Measurements from ENCODE around the gene ANKRD63.
A peak's percentile ranks its signal among the peaks of the same experiment; 100 is the strongest.

The ANKRD63 gene

DNA sequence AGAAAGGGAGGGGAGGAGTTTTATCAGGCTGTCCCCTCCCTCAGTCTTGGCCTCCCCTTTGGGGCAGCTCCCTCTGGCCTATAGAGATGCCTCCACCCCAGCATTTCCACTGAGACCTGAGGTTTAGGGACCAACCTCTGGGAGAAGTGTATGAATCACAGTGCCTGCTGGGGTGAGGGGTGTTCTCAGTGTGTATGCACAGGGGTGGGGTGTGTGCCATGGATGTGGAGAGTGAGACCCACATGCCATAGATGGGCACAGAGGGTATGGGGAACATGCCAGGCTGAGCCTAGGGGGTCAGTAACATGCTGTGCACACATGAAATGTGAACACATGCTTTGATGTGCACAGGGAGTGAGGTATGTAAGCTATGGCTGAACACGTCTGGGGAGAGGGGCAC, 12.4 kb upstream of the ANKRD63 start:
- DNase-seq, result no peak

DNA sequence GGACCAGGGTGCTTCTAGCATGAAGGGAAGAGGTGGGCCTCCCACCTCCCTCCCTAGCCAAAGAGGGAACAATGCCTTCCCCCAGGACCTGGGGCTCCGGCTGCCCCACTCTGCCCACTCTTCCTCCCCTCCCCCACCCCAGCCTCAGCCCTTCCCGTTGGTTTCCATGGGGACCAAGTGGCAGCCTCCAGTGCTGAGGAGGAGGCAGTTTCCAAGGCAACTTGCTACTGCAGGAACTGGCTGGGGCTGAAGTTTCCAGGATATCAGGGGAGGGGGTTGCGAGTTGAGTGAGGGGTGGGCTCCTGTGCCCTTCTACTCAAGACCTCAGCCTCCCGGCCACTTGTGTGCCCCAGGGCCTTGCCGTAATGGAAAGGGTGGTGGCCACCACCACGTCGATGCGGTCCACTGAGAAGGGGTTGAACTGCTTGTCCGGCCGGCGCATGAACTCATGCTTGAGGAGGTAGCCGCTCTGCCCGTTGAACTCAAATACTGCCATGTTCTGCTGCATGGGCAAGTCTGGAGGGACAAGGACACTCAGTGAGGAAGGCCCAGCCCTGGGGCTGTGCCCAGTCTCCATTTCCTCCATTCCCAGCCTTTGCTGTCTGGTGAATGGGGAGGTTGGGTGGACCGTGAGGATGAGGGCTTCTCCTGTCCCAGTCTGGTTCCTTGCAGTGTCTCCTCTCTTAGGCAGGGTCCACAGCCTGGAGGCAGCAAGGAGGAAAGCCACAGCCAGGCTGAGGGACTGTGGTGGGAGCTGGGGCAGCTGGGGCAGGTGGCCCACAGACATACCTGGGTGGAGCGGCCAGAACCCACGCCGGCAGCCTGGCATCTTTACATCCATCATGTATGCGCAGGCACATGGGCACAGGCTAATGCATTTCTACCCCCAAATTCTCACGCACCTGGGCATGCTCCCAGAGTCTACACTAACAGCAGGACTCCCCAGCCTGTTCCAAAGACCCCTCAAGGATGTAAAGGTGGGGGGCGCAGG, 11.3 kb upstream of the ANKRD63 start:
- DNase-seq, result no peak

DNA sequence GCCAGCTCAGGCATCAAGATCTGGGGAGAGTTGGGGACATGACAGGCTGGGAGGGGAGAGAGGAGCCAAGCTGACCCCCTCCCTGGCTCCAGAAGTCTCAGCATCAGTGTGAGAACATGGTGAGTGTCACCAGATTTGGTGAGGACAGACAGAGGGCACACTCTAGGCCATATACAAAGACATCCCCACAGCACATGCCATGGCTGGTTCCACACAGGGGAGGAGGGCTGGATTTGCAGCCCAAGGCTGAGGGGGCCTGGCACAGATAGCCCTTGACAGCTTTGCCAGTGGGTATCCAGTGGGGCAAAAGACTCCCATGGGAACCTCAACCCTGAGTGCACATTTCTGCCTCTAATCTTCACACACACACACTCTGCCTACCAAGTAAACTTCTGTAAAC, 10.1 kb upstream of the ANKRD63 start:
- no peak for DNase-seq

GRCh38 chr15:40292246-40292645, 9.4 kb upstream of the ANKRD63 start:
- DNase-seq, result no peak

DNA sequence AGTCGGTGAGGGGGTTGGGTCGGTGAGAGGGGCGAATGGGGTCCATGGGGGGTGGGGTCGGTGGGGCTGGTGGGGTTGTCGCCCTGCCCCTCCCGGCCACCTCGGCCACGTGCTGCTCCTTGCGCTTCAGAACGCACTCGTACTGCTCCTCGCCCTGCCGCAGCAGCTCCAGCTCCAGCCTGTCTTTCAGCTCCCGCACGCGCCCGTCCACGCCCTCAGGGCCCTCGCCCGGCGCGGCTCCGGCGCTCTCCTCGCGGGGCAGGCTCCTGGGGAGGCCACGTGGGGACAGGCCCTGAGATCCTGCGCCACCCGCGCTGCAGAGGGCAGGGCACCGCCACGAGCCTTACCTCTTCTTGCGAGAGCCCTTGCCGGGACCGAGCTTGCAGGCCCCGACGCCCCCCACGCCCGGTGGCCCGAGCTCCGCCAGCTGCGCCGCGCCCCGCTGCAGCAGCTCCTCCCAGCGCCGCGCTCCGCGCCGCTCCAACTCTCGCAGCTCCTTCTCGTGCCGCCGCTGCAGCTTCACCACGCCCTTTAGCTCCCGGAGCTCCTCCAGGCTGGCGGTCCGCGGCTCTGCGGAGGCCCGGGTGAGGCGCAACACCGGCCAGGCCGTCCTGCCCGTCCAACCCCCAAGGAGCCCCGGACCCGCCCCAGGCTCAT, 8.2 kb upstream of the ANKRD63 start:
- no peak for DNase-seq

DNA sequence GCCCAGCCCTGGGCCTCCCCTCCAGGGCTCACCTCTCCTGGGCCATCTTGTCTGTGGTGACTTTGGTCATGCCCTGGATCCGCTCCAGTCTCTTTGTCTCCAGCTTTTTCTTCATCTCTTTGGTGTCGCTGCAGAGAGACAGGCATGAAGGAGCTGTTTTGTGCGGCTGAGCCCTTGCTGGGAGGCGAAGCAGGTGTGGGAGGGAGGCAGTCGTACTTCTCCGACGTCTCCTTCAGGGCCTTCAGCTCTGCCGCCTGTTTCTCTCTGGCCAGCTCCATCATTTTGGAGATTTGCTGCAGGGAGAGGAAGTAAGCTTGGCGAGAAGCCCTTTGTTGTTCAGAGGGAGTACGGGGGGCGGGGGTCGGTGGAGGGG, 7.7 kb upstream of the ANKRD63 start:
- DNase-seq, result no peak

- DNase-seq, result no peak
Observed at GRCh38 chr15:40289140-40289775, 6.4 kb upstream of the ANKRD63 start.

GRCh38 chr15:40287968-40288367, 5.1 kb upstream of the ANKRD63 start:
- no peak for DNase-seq

GRCh38 chr15:40287505-40287904, 4.6 kb upstream of the ANKRD63 start:
- no peak for DNase-seq

- DNase-seq, result no peak
Observed at GRCh38 chr15:40286794-40287193, 3.9 kb upstream of the ANKRD63 start.

DNA sequence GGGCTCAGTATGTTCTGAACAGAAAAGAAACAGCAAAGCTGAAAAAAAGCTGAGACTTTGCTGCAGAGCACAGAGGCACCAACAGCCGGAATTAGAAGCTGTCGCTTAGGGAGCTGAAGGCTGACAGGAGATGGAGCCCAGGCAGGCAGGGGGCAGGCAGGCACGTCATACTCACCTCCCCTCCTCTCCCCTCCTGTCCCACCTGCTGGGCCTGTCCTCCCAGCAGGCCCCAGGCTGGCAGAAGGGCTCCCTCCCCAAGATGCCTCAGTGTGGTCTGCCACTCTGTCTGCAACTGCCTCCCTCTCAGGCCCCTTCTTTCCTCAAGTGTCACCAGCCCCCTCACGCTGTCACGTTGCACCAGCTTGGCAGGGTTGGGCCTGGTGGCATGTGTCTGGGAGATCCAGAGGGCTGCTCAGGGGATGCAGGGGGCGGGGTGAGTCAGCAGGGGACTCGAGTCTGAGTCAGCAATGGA, 3.2 kb upstream of the ANKRD63 start:
- no peak for DNase-seq

- DNase-seq, result no peak
Observed at GRCh38 chr15:40285554-40286011, 2.7 kb upstream of the ANKRD63 start.

DNA sequence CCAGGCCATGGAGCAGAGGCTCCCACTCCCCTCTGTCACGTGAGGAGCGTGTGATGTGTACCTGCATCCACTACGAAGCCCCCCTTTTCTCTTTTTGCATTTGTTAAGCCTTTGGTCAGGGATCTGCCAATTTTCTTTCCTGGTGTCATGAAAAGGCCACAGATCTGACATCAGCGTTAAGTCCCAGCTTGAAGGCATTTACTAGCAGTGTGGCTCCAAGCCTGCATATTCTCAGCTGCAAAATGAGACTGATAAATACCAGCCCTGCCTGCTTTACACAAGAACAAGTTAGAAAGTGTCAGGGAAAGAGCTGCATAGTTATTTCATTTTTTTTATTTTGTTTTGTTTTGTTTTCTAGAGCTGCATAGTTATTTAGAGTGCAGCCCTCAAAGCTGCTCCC, 2.3 kb upstream of the ANKRD63 start:
- DNase-seq, result no peak

GRCh38 chr15:40283615-40284300, 894 bp upstream of the ANKRD63 start:
- DNase-seq, result no peak

- DNase-seq, result peak; percentile 66
Observed at GRCh38 chr15:40282147-40282868, 556 bp downstream of the ANKRD63 start.

DNA sequence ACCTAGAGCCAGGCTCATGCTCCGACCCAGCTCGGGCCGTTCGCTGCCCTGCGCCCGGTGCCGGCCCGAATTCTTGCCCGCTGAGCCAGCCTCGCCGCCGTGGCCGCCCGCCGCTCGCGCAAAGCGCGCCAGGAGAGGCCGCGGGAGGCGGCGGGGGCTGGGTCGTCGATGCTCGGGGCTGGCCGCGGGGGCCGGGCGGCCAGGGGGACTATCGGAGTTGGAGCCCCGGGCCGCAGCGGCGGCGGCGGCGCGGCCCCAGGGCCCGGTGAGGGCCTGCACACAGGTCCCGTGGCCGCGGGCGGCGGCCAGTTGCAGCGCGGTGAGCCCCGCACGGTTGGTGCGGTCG, 1.1 kb downstream of the ANKRD63 start:
- no peak for DNase-seq

DNA sequence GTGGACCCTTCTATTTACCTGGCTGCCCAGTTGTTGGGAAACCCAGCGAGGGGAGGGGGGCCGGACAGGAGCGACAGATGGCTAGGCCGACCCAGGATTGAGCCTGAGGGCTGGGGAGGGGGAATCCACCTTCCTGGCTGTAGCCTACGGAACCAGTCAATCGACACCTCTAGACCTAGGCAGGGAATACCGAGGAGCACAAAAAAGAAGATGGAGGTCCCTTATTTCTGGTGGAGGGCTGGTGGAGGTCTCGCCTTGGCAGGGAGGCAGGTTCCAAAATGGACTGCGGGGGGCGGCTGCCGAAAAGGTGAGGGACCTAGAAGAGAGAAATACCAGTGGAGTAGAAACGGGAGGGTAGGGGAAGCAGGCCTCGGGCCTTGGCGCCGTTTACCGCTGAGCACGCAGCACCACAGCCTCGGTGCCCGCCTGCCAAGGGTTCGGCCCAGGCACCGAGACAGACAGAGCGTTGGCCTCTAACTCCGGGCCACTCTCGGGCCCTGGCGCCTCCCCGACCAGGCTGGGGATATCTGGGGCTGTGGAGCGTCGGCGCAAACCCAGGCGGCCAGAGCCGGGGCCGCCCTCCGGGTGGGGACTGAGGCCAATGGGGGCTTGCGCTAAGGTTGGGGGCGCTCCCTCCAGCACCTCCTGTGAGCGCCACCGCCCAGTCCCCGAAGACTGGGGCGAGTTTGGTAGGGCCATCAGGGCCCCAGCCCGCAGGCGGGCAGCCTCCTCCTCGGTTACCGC, 1.6 kb downstream of the ANKRD63 start:
- no peak for DNase-seq

GRCh38 chr15:40280260-40281056, 2.4 kb downstream of the ANKRD63 start:
- DNase-seq, result no peak

- DNase-seq, result peak; percentile 89
Observed at GRCh38 chr15:40279437-40280141, 3.3 kb downstream of the ANKRD63 start.

DNA sequence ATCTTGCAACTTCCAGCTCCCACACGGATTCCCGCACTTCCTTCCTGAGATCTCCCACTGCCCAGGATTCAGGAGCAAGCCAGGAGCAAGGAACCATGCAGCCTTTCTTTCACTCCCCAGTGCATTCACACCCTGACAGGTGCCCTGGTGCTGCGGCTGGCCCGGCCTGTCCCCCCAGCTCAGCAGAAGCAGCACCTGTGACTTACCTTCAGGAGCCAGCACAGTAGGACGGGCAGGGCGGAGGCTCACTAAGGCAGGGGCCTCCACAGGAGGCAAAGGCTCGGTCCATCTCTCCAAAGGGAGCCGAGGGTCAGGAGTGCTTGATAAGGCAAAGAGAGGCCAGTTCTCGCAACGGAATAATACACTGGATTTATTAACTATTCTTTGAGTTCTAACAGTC, 4.8 kb downstream of the ANKRD63 start:
- DNase-seq, result no peak

Measured in stimulated activated CD8-positive, alpha-beta memory T cell treated with anti-CD3 and anti-CD28 coated beads, Interleukin-4, amount 100 ng/mL, for 48 hours (primary cell).